HG03565 (cell line): Measurements from ENCODE around the gene SOX13.

Experiments
- ATAC-seq: cut with Tn5 transposase; IDR thresholded peaks from one replicate; pipeline ENCODE4 v1.9.1; 2021; ENCODE audit warnings: mild to moderate bottlenecking, moderate library complexity; ENCODE audit not compliant: unreplicated experiment

SOX13 gene

GRCh38 chr1:204150702-204151551 is 78.0 kb downstream of the SOX13 start:
- ATAC-seq = no peak

DNA sequence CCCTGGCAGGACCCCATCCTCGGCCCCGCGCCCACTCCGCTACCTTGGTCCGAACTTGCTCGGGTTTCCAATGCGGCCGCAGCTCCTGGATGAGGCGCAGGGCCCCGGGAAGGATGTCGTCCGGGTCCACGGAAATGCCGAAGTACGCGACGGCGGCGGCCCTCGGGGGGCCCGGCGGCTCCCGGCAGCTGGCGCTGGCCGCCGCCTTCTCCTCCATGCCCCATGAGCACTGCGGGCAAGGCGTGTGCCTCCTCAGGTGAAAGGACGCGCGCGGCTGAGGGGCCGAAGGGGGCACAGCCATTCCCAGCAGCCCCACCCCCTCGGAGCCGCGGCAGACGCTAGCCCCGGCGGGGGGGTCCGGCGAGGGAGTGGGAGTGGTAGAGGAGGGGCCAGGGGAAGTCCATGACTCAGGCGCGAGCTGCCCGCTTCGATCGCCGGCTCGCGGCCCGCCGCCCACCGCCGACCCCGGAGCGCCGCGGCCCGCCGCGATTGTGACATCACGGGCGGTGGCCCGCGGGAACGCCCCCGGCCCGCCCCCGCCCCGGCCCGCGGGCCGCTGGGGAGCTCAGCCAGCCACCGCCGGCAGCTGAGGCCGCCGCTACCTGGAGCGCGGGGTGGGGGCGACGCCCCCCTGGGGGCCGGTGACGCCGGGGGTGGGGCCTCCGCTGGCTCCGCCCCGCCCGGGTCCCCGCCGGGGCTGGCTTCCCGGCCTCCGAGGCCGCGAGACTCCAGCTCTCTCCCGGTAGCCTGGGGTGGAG is 78.8 kb downstream of the SOX13 start, which contains the start of gene ETNK2:
ETNK2 (minus strand) TSS at position 493 of the 758 bp plus-strand sequence; CDS start at position 301, 192 bp downstream.
- no peak for ATAC-seq

- ATAC-seq = no peak
Observed at GRCh38 chr1:204152310-204153044, 79.6 kb downstream of the SOX13 start.

DNA sequence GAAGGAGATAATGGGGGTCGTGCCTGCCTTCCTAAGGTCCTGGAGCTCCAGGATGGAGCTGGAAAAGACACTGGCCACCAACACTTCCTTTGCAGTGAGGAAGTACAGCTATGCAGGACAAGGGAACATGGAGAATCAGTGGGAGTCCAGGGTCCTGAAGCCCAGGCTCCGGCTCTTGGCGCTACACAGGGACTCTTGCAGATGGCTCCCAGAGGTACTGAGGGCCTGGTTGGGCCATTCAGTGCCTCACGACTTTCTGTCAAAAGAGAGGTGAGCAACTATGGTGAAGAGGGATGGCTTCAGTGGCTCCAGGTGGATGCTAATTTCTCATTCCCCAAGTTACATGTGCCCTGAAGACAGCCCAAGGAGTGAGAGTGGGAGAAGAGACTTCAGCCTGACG is 80.8 kb downstream of the SOX13 start:
- no peak for ATAC-seq

DNA sequence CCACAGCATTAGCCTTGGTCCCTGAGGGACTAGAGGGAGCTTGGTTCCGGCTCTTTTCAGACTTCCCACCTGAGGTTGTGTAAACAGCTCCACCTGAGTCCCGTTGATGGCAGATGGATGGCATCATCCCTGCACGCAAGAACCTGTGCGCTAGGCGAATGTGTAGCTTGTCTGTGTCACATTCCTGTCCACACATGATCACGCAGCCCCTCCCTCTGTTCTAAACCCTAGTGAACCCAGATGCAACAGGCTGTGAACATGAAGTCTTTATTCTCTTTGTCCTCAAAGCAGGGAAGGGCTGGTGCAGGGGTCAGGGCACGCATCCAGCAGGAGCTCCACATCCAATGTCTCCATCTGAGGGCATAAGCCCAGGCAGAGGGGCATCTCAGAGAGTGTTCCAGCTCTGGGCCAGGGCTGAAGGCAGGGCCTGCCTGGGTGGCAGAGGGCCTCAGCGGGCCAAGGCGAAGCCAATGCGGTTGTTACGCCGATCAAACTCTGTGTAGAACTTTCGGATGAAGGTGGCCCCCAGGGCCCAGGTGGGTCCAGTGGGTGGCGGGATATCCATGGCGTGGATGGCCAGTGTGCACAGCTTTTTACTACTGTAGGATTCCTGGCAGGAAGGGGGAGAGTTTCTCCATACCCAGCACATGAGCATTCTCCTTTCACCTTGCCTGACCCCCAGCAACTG is 81.8 kb downstream of the SOX13 start:
- no peak for ATAC-seq

GRCh38 chr1:204155881-204156280 is 83.0 kb downstream of the SOX13 start:
- ATAC-seq = no peak

DNA sequence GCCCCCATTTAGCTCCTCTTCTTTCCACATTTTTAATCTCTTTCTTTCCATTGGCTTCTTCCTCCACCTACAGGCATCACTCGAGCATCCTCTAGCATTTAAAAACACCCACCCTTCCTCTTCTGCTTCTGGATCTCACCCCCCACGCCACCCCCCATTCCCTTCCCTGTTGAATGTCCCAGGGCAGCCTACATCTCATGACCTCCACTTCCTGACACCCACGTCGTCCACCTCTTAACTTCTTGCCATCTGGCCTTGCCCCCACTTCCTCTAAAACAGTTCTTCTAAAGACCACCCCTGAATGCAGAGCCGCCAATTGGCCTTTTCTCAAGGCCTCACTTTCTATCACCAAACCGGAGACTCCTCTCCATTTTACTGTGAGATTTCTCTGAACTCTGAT is 85.0 kb downstream of the SOX13 start:
- ATAC-seq = no peak

- no peak for ATAC-seq
Observed at GRCh38 chr1:204161609-204162493, 88.9 kb downstream of the SOX13 start.

DNA sequence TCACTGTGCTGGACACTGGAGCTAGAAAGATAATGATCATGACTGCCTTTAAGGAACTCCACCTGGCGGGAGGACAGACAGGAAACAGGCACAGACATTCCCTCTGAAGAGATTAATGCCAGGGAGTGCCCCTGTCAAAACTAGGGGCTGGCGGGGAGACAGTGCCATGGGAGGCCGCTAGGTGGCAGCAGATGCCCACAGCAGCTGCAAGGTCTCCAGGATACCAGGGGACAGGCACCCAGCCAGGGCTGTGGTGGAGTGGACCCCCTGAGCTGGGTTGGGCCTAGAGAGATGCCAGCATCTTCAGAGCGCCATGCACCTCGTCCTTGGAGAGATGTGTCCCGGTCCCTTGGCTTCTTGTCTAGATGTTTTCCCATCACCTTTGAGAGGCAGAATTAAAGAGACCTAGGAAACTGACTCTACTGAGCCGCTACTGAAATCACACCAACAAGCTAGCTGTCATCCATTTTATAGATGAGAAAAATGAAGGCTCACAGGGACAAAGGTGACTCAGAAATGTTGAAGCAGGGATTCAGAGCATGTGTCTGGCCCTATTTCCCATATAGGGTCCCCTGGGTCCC is 89.7 kb downstream of the SOX13 start:
- no peak for ATAC-seq

GRCh38 chr1:204166219-204166618 is 93.3 kb downstream of the SOX13 start, which contains the start of gene REN:
Gene REN (minus strand): TSS chr1:204166337. CDS start chr1:204166293, 44 bp downstream.
- ATAC-seq = no peak

DNA sequence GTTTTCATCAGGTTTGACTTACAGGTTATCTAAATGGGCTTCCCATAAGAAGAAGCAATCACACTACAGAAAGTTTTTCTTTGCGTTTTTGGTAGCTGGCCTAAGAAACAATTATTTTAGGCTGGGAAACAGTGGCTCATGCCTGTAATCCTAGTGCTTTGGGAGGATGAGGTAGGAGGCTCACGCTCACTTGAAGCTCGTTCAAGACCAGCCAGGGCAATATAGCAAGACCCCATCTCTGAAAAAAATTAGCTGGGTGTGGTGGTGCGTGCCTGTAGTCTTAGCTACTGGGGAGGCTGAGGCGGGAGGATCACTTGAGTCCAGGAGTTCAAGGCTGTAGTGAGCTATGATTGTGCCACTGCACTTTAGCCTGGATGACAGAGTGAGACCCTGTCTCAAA is 94.8 kb downstream of the SOX13 start:
- no peak for ATAC-seq

DNA sequence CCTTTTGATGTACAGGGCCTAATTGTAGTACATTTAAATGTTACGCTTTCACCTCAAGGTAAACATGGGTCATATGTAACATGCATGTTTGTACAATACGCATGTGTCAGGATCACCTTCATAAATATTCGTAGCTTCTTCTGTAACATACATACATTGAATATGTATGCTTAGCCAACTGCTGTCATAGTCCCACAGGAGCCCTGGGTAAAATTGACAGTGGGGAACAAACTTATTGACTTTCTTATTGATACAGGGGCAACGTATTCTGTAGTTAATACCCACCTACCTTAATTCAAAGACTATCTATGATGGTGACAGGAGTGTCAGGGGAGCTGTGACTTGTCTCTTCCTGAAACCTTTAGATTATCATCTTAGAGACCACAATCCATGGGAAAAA is 96.9 kb downstream of the SOX13 start:
- ATAC-seq = no peak

- ATAC-seq = no peak
Observed at GRCh38 chr1:204170494-204171155, 97.7 kb downstream of the SOX13 start.

- no peak for ATAC-seq
Observed at GRCh38 chr1:204171751-204172178, 98.8 kb downstream of the SOX13 start.

DNA sequence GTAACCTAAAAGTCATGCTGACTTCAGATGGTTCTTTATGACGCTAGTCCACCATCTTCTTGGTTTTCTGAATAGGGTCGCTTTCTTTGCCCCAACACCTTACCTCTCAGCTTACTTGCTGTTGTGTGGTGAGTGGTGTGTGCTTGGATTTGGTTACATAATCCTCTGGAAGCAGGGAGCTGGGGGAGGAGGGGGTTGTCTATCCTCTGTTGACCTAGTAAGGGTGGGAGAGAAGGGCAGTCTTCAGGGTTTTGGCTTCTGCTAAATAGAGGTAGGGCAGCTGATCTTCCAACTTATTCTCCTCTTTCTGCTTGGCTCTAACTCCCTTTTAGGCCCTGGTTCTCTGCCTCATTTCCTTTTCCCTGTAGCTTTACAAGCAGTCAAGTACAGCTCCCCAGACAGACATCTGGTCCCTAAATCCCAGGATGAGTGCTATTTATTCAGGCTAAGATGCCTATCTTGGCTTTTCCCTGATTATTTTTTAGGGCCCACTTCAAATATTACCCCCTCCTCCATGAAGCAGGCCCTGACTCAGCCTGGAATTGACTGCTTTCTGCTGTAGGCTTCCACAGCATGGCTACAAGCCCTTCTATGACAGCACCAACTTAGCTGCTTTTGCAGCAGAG is 99.6 kb downstream of the SOX13 start:
- ATAC-seq = no peak

- no peak for ATAC-seq
Observed at GRCh38 chr1:204174958-204175357, 102.0 kb downstream of the SOX13 start.

GRCh38 chr1:204176049-204176448 is 103.1 kb downstream of the SOX13 start:
- no peak for ATAC-seq

DNA sequence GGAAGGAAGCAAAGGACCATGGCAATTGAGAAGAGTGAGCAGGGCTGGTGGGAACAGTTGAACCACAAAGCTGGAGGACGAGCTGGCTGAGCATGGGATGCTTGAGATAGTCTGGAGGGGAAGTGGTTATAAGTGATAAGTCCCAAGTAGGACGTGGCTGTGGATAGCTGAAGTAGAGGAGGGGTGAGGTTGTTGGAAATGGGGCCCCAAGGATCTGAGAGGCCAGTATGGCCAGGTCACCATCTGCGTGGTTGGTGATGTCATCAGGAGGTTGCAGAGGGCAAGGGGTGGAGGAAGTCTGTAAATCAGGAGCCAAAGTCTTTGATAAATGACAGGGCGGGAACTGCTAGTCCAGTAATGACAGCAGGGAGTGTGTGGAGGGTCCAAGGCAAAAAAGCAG is 104.2 kb downstream of the SOX13 start:
- ATAC-seq = no peak
